Measurements from ENCODE around the gene TNFAIP3. TPM values are rescaled to one million over a fixed set of nuclear protein-coding genes. Genes with fewer than 3 reads are reported as not detected.

The TNFAIP3 gene
- polyA plus RNA-seq, 1 experiment, result 6.3 TPM

GRCh38 chr6:137926207-137926731, 59.2 kb downstream of the TNFAIP3 start:
- no peak overlapping the region for H3K4me3 ChIP-seq (ENCODE audit: low read depth, low read length)
- CTCF ChIA-PET, result interaction anchor here (0.7 to 4.2 kb wide), 9 partner anchors 8 to 59 kb away, joined by 3 to 19 read pairs (median 3); partner anchors contain the start of gene TNFAIP3
- H3K27me3 ChIP-seq (ENCODE audit: control insufficient read depth, insufficient read depth, low read length), result no peaks in the 10 kb centered on the region
- H3K36me3 ChIP-seq (ENCODE audit: control insufficient read depth, insufficient read depth, low read length), result no peaks in the 10 kb centered on the region
- POLR2A ChIA-PET, result interaction anchor here (0.6 kb wide), 1 partner anchor 216 kb away, joined by 3 read pairs; no protein-coding TSS in a partner anchor
- no peak for TF ChIP-seq CTCF (IDR thresholded peaks at IDR 0.05; ENCODE audit: insufficient read depth, low read depth, low read length)
- peak; percentile 84 for DNase-seq (ENCODE audit: low read depth)

GRCh38 chr6:137926985-137927384, 59.9 kb downstream of the TNFAIP3 start:
- no peak for TF ChIP-seq CTCF (IDR thresholded peaks at IDR 0.05; ENCODE audit: insufficient read depth, low read depth, low read length)
- DNase-seq (ENCODE audit: low read depth), result no peak
- Histone ChIP-seq H3K36me3 (ENCODE audit: control insufficient read depth, insufficient read depth, low read length) (no peaks in the 10 kb centered on the region), H3K4me3 (ENCODE audit: low read depth, low read length) (no peak overlapping the region), H3K27me3 (ENCODE audit: control insufficient read depth, insufficient read depth, low read length) (no peaks in the 10 kb centered on the region)
- ChIA-PET POLR2A (no interaction called here), CTCF (interaction anchor here (0.6 to 4.2 kb wide), 7 partner anchors 13 to 59 kb away, joined by 3 to 19 read pairs (median 4); partner anchors contain the start of gene TNFAIP3)

DNA sequence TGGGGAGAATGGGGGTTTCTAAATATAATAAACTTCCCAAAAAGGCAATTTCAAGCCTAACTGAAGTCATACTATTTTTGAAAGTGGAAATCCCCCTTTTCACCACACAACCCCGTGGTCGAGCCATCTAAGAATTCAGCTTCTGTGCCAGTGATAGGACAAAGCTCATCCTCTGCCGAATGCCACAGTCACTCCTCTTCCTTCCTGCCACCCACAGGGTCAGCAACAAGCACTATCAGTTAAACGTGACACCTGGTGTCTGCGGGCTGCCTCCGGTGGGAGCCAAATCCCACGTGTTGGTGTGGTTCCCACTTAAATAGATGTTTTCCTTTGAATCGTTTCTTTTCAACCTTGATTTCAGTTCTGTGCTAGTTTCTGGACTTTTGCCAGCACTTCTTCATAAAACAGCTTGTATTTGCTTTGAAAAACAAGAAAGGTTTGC, 60.7 kb downstream of the TNFAIP3 start:
- ChIA-PET POLR2A (no interaction called here), CTCF (interaction anchor here (0.6 to 3.7 kb wide), 3 partner anchors 12 to 28 kb away, joined by 3 to 17 read pairs (median 3); no protein-coding TSS in a partner anchor)
- Histone ChIP-seq H3K36me3 (ENCODE audit: control insufficient read depth, insufficient read depth, low read length) (no peaks in the 10 kb centered on the region), H3K27me3 (ENCODE audit: control insufficient read depth, insufficient read depth, low read length) (no peaks in the 10 kb centered on the region), H3K4me3 (ENCODE audit: low read depth, low read length) (no peak overlapping the region)
- no peak for TF ChIP-seq CTCF (IDR thresholded peaks at IDR 0.05; ENCODE audit: insufficient read depth, low read depth, low read length)
- no peak for DNase-seq (ENCODE audit: low read depth)

GRCh38 chr6:137928286-137928685, 61.2 kb downstream of the TNFAIP3 start:
- Histone ChIP-seq H3K4me3 (ENCODE audit: low read depth, low read length) (no peak overlapping the region), H3K27me3 (ENCODE audit: control insufficient read depth, insufficient read depth, low read length) (no peaks in the 10 kb centered on the region), H3K36me3 (ENCODE audit: control insufficient read depth, insufficient read depth, low read length) (no peaks in the 10 kb centered on the region)
- no peak for TF ChIP-seq CTCF (IDR thresholded peaks at IDR 0.05; ENCODE audit: insufficient read depth, low read depth, low read length)
- no peak for DNase-seq (ENCODE audit: low read depth)
- ChIA-PET CTCF (interaction anchor here (3.7 kb wide), 1 partner anchor 12 kb away, joined by 17 read pairs; no protein-coding TSS in a partner anchor), POLR2A (no interaction called here)

- H3K4me3 ChIP-seq (ENCODE audit: low read depth, low read length), result no peak overlapping the region
- ChIA-PET CTCF (interaction anchor here (1.0 to 2.6 kb wide), 4 partner anchors 12 to 41 kb away, joined by 3 to 13 read pairs (median 4); no protein-coding TSS in a partner anchor), POLR2A (no interaction called here)
- no peak for DNase-seq (ENCODE audit: low read depth)
- TF ChIP-seq CTCF (IDR thresholded peaks at IDR 0.05; ENCODE audit: insufficient read depth, low read depth, low read length), result no peak
- no peaks in the 10 kb centered on the region for H3K27me3 ChIP-seq (ENCODE audit: control insufficient read depth, insufficient read depth, low read length)
- no peaks in the 10 kb centered on the region for H3K36me3 ChIP-seq (ENCODE audit: control insufficient read depth, insufficient read depth, low read length)
Observed at GRCh38 chr6:137931849-137932465, 64.9 kb downstream of the TNFAIP3 start.
